Measurements from ENCODE around the gene CASP2.
A peak's percentile ranks its signal among the peaks of the same experiment; 100 is the strongest.

CASP2 gene

DNA sequence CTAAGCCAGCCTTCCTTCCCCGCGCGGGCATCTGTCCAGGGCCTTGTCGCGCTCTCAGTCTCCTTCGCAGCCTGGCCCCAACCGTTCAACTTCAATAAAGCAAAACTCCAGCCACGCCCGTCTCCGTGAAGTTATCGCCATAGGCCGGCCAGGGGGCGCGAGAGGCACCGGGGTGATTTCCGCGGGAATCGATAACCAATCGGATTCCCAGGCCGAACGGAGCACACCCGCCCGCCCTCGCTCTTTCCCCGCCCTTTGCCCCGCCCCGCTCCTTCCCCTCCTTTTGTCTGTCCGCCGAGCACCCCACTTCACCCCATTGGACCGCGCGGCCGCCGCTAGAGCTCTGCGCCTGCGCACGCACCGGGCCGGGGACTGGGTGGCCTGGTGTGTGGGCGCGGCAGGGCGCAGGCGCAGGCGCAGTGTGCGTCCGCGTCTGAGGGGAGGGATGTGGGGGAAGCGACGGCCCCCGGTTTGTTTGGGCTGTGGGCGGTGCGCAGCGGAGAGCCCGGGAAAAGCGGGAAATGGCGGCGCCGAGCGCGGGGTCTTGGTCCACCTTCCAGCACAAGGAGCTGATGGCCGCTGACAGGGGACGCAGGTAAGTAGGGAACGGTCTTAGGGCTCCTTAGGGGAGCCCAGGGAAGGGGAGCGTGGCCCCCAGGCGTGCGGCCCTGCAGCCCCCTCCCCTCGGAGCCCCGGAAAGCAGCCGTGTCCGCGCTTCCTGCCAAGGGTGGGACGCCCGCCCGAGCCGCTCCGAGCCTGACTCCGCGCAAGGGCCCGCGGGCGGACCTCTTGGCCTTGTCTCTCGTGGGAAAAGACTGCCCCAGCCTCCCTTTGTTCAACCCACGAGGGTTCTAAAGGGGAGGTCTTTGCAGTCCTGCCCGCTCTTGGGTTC is at the start of gene CASP2:
TSS of gene CASP2 (plus strand) at position 417 of the 892 bp plus-strand sequence. CDS start at position 522, 105 bp downstream.
- peak; percentile 67 to 100 (median 96) for DNase-seq

GRCh38 chr7:143239813-143240212 is 48.3 kb upstream of the CASP2 start:
- no peak for DNase-seq

- peak in 33 of 51 donors; percentile 4 to 75 (median 39) for DNase-seq
Observed at GRCh38 chr7:143240291-143241168, 47.6 kb upstream of the CASP2 start.

DNA sequence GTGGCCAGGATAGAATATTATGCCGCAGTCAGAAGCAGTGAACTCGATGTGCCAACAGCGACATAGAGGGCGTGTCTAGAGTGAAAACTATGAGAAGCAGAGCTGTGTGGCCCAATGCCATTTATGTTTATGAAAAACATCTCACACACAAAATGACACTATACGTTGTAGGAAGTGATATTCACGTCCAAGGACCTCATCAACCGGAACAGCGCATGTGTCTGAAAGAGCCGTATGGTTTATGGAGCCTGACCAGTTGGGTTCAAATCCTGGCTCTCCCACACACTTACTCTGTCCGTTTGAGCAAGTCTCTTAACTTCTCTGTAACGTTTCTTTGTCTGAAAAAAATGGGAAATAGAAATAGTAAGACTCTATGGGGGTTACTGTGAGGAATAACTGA is 45.8 kb upstream of the CASP2 start:
- DNase-seq, result no peak

DNA sequence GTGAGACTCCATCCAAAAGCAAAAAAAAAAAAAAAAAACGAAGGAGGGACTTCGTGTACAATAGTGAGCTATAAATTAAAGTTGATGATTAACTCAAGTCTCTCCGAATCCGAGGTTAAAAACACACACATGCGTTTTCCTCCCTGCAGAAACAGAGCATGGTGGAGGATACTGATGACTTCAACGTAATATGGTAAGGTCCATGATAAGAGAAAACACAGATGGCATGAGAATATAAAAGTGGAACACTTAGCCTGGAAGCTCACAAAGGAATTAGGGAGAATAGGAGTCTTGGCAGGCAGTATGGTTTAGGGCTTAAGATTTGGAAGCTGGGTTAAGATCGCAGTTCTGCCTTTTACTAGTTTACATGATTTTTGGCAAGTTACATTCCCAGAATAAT is 45.0 kb upstream of the CASP2 start:
- DNase-seq, result no peak

DNA sequence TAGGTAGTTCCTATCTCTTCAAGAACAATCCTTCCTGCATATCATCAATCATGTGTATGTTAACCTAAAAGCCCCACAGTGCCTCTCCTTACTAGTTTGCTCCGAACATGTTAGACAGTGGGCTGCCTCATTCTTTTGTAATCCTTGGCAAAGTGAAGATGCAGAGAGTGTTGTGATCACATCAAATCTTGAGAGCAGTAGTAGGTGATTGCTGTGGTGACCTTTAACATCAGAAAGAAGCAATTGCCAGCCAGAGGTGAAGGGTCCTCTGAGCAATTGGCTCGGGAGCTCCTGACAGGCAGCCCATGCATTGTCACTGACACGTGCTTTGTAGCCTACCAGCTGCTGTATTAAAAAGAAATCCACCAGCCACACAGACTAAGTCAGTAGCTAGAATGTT is 44.5 kb upstream of the CASP2 start:
- DNase-seq, result no peak

DNA sequence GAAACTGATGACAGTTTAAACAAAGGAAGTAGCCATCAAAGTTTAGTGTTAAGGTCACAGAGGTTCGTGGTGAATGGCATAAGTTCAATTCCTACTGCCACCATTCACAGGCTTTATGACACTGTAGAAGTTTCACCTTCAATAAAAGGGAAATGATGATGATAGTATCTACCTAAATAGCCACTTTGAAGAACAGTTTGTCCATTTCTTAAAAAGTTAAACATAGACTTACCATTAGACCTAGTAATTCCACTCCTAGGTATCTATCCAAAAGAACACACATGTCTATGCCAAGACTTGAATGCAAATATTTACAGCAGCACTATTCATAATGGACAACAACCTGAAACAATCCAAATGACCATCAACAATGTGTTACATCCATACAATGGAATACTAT is 43.8 kb upstream of the CASP2 start:
- no peak for DNase-seq

DNA sequence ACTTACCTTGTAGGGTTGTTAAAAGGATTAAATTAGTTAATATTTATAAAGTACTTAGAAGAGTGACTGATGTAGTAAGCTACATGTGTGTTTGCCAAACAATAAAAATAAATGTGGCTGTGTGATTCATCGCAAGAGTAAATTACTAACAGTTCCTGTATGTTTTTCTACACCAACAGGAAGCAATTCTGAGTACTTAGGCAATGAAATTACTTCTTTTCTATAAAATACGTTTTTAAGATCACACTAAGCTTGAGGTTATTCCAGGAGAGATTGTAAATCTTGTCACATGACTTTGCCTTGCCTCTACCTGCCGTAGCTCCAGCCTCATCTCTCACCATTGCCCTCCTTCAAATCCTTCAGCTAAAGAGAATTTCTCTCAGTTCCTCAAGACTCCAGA is 43.0 kb upstream of the CASP2 start:
- no peak for DNase-seq

DNA sequence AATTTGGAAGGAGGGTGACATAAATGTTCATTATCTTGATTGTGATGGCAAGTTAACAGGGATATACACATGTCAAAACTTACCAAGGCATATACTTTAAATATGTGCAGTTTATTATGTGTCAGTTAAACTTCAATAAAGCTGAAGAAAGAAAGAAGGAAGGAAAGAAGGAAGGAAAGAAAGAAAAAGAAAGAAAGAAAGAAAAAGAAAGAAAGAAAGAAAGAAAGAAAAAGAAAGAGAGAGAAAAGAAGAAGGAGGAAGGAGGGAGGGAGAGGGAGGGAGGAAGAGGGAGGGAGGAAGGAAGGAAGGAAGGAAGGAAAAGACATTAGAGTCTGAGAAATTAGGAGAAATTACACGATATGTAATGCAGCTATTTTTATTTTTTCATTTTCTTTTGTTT is 40.8 kb upstream of the CASP2 start:
- no peak for DNase-seq

GRCh38 chr7:143248761-143249354 is 39.3 kb upstream of the CASP2 start:
- DNase-seq, result no peak

DNA sequence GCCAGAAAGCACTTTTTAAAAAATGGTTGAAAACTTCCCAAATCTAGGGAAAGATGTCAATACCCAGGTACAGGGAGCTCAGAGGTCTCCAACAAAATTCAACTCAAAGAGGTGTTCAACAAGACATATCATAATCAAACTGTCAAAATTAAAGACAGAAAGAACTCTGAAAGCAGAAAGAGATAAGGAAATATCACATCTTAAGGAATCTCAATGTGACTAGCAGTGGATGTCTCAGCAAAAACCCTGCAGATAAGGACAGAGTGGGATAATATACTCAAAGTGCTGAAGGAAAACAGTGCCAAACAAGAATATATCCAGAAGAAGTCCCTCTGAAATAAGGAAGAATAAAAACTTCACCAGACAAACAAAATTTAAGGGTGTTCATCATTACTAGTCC is 38.0 kb upstream of the CASP2 start:
- DNase-seq, result no peak

- DNase-seq, result no peak
Observed at GRCh38 chr7:143250822-143251221, 37.3 kb upstream of the CASP2 start.

GRCh38 chr7:143252006-143252405 is 36.1 kb upstream of the CASP2 start:
- no peak for DNase-seq

DNA sequence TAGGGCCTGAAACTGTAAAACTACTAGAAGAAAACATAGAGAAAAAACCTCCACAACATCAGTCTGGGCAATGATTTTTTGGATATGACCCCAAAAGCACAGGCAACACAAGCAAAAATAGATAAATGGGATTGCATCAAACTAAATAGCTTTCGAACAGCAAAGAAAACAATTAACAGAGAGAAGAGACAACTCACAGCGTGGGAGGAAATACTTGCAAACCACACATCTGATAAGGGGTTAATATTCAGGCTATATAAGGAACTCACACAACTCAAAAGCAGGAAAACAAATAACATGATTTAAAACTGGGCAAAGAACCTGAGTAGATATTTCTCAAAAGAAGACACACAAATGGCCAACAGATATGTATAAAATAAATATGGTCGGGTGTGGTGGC is 32.6 kb upstream of the CASP2 start:
- DNase-seq, result no peak

- DNase-seq, result no peak
Observed at GRCh38 chr7:143256325-143256724, 31.8 kb upstream of the CASP2 start.

DNA sequence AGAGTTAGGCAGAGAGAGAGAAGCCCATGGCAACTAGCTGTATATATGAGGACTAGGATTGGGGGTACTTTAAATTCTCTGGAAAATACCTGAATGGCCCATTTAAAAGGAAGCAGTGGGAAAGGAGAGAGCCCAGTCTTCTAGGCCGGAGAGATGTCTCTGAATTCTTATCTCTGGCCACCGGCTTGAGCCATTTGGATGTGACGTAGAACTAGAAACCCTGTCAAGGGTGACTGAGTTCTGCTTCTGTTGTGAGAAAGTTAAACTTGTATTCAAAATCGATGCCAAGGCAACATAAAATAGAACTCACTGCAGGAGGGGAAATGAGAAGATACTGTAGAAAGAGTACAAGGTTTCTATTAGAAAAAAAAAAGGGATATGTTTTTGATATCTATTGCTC is 31.2 kb upstream of the CASP2 start:
- DNase-seq, result no peak

DNA sequence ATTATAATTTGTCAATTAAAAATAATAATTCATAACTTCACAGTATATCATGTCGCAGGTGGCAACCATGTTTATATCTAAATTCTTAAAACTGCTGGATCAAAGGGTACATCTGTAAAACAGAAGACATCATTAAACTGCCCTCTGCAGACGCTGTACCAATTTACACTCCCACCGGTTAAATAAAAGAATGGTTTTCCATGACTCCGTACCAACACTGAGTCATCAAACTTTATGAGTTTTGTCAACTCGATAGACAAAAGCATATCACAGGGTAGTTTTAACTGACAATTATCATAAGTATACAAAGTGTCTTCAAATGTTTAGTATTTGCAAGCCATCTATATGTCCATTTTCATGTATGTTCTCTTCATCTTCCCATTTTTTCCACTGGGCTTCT is 30.6 kb upstream of the CASP2 start:
- DNase-seq, result no peak

DNA sequence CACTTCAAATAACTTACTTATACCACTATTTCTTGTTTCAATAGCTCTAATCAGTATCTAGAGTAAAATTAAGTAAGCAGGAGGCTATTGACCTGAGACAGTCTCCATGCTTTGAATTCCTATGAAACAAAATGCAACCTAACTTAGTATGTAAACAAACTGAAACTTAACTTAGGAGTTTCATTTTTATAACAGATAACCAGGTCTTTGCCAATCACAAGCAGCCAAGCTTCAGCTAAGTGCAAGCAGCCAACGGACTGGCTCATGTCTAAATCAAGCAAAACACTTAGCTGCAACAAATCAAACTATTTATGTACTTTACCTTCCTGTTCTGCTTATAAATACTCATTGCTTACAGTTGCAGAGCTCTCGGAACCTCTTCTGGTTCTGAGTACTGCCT is 29.3 kb upstream of the CASP2 start:
- DNase-seq, result no peak

- DNase-seq, result no peak
Observed at GRCh38 chr7:143259765-143260164, 28.4 kb upstream of the CASP2 start.

GRCh38 chr7:143261901-143262300 is 26.2 kb upstream of the CASP2 start:
- no peak for DNase-seq

DNA sequence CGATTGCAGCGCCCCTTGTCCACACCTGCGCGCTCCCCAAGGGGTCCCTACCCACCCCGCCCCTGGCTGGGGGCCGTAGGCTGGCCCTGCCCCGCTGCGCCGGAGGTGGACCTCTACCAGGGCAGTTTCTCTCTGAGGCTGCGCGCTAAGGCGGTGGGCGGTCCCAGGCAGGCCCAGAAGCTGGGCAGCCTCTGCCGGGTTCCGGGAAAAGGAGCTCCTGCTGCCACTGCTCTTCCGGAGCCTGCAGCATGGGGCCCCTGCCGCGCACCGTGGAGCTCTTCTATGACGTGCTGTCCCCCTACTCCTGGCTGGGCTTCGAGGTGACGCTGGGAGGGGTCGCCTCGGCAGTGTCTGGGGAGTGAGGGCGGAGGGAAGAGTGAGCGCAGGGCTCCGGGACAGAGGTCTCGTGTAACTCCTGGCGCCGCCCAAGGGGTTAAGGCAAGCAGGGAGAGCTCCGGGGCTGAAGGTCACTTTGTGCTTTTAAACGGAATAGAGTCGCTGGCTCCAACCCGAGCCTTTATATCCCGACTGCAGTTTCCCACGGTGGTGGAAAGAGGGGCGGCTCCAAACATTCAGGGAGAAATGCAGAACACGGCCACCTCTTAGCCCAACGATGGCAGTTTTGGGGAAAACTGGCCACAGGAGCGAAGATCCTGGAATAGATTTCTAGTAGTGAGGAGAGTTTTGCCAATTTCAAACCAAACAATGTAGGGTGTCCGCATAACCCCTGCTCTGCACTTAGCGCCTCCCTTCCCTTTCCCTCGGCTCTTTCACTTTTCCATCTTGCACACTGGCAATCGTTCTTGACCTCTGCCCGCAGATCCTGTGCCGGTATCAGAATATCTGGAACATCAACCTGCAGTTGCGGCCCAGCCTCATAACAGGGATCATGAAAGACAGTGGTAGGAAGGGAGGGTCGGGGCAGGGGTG is 24.6 kb upstream of the CASP2 start, which contains the start of gene GSTK1:
TSS of gene GSTK1 (plus strand) at position 176 of the 930 bp plus-strand sequence. CDS start at position 249, 73 bp downstream.
- DNase-seq, result peak in 50 of 51 donors; percentile 39 to 86 (median 76)

Data from hypothalamus (tissue), 51 donors.